Right ventricle myocardium superior (tissue), 1 donor: Measurements from ENCODE around the gene TTLL11. TPM values are rescaled to one million over a fixed set of nuclear protein-coding genes. Genes with fewer than 3 reads are reported as not detected.
A peak's percentile ranks its signal among the peaks of the same experiment; 100 is the strongest.
"Not testable (repeated sequence)": the region's sequence is repeated elsewhere in the genome, so short reads cannot be mapped to it uniquely, and the experiment has no call there.

ENCODE experiments used
- ATAC-seq: fragments of 200-7000 bp; cut with Tn5 transposase; one replicate; pipeline ENCODE4 v1.9.1; 2020; ENCODE audit warnings: mild to moderate bottlenecking; ENCODE audit not compliant: poor library complexity
- DNase-seq: peaks from one replicate; pipeline ENCODE4 v3.0.0-alpha.2; 2020
- intact Hi-C: fragments of 100-400 bp; cut with DNase I; formaldehyde crosslinking; loops from one replicate; pipeline ENCODE4 v1.11.2; 2022
- total RNA-seq: library from RNA; stranded (reverse); fragmentation: NEBNext Ultra II Directional; extraction: Animal tissue kit (Norgen Biotek cat#: 25700); gene quantifications from one replicate; pipeline ENCODE4 v1.2.1, GENCODE V29; 2021
- donor health status: DM: no; HTN: yes; CAD: no; lungs with severe emphysema.

TTLL11 gene
- total RNA-seq, 1 donor from 2014 or later = 5.0 TPM

DNA sequence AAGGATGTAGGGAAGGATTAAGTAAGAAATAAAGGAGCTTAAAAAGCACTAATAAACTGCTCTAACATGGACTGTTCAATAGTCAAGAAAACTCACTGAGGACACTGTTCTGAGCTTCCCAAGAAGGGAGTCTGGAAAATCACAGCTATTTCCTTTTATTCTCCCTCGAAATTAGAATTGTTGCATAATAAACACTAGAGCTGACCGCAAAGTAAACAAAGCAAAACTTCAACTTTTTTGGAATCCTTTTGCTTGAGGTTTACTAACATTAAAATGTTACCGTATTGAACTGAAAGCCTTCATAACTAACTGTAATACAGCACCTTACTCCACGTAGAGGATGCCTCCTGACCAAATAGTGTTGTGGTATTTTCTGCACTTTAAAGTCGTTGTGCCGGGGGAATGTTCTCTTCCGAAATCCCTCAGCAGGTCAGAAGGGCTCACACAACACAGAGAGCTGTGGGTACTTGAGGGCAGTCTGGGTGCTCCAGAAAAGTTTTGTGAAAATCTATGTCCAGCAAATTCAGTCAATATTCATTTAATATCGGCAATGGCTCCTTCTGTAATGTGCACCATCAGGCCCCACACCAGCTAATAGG is 59.2 kb downstream of the TTLL11 start:
- no peak for ATAC-seq
- no peak for DNase-seq
- intact Hi-C loops = no loop called here

DNA sequence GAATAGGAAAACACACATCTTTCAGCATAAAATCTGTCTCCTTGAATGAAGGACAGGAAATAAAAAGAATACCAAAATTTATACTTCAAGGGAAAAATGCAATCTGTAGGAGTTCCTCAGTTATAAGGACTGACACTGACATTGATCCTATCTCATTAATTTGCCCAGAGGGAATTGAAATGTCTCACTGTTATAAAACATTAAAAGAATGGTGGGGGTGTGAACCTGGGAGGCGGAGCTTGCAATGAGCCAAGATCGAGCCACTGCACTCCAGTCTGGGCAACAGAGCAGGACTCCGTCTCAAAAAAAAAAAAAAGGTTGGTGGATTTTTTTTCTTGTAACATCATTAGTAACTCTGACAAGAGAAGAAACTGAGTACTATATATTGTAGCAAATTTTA is 60.8 kb downstream of the TTLL11 start:
- intact Hi-C loops = no loop called here
- ATAC-seq (no peak), DNase-seq (no peak)

DNA sequence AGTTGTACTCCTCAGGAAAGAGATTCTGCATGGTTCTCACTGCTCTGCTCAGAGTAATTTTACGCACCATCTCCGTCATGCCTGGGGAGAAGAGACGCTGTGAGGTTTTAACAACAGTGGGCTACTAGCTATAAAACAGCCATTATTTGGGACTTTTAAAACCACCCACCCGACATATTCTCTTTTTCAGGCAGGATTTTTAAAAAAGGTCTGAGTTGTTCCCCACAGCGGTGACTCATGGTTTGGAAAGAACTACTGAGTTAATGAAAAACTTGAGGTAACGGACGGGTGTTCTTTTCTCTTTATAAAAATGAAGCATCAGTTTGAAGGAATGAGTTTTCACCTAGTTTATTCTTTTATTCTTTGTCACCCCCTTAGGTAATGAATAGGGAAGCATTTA is 61.3 kb downstream of the TTLL11 start:
- DNase-seq = no peak
- ATAC-seq = no peak
- intact Hi-C loops = no loop called here

DNA sequence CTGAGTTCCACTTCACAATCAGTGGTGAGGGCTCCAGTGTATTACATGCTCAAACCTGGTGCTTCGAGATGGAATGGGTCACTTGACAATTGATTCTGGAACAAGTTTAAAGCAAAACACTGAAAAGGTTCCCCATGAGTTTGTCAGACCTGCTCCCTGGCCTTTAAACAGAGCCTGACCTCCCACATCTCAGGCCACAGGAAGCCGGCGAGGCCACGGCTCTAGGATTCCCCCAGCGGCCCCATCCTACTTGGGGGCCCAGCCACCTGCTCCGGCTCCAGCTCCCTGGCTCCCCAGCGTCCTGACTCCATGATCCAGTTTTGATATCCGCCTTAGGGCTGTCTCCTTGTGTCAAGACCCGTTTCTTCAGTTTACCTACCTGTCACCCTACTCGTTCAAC is 62.0 kb downstream of the TTLL11 start:
- DNase-seq (no peak), ATAC-seq (no peak)
- intact Hi-C loops = no loop called here

DNA sequence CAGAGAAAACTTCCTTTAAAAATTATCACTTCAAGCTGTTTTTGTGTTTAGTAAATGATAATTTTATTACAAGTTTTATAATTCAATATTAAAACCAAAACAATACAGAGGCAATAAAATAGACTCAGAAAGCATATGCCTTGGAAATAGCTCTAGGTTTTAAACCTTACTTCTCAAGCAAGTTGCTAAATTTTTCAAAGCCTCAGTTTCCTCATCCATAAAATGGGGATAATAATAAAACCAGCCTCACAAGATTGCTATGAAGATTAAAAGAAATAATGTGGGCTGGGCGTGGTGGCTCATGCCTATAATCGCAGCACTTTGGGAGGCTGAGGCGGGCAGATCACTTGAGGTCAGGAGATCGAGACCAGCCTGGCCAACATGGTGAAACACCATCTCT is 62.8 kb downstream of the TTLL11 start:
- intact Hi-C loops = no loop called here
- DNase-seq (no peak), ATAC-seq (no peak)

DNA sequence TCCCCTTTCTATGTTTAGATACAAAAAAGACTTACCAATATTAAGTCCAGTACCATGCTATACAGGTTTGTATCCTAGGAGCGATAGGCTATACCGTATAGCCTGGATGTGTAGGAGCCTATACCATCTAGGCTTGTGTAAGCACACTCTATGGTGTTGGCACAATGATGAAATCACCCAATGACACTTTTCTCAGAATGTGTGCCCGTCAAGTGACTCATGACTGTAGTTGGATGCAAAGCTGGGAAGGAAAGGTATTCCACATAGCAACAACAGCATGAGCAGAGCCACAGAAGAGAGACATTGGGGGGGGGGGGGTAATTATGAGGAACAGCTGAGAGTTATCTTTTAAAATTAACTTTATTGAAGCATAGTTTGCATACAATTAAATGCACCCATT is 63.2 kb downstream of the TTLL11 start:
- intact Hi-C loops = no loop called here
- ATAC-seq (no peak), DNase-seq (no peak)

DNA sequence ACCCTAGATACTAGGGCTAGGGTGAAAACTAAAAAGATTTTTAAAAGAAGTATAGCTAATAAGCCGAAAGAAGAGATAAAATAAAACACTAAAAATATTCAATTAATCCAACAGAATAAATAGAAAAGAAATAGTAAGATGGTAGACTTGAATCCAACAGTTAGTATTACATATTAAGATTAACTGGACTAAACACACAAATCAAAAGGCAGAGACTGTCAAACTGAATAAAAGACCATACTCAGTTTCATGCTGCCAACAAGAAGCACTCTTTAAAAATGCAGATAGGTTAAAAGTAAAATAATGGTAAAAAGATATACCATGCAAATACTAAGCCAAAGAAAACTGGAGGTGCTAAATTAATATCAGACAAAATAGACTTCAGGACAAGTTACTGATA is 65.0 kb downstream of the TTLL11 start:
- intact Hi-C loops = no loop called here
- ATAC-seq = no peak

DNA sequence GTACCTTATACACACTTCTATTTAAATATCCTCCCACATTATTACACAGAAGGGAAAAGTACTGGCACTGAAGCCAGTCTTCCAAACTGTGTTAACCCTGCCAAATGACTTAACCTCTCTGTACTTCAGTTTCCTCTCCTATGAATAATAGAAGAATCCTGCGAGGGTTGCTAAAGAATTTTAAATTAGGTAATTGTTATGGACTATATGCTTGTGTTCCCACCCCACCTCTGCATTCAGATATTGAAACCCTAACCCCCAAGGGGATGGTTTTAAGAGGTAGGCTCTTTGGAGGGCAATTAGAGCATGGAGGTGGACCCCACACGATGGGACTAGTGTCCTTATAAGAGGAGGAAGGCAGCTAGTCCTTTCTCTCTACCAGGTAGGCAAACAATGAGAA is 72.7 kb downstream of the TTLL11 start:
- ATAC-seq = no peak
- intact Hi-C loops = no loop called here

More for the DNA sequence above, 65.0 kb downstream of the TTLL11 start:
- no peak for DNase-seq

DNA sequence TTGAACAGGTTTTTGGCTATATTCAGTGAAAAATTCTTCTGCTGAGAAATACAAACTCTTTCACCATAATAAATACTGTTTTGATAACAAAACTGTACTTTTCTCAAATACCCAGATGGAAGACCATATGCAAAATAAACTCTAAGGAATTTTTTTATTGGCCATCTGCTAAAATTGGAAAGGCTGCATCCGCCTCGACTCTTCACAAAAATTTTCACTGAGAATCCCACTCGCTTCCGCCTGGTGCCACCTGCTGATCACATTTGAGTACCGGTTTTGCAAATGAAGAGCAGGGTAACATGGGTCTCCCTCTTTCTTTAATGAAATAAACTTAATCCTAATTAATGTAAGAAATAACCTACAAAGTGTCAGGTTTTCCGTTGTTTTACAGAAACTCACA is 76.4 kb downstream of the TTLL11 start:
- no peak for ATAC-seq
- intact Hi-C loops = no loop called here
- no peak for DNase-seq

More for the DNA sequence above, 72.7 kb downstream of the TTLL11 start:
- no peak for DNase-seq

DNA sequence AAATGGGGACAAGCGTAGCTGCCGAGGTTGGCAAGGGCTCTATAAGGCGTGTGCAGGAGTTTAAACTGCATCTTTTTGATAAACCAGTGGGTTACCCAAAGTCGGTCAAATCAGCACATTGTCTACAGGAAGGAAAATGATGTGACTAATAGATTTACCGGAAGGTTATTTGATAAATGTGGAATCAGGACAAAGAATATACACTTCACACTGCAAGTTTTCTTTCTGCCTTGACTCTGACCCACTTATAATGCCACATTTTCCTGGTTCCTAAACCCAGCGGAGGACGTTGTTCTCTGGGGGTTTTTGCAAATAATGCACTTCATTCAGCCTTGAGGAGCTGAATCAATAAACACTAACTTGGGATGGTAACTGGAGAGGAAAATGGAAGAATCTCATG is 76.8 kb downstream of the TTLL11 start:
- DNase-seq (no peak), ATAC-seq (no peak)
- intact Hi-C loops = no loop called here

DNA sequence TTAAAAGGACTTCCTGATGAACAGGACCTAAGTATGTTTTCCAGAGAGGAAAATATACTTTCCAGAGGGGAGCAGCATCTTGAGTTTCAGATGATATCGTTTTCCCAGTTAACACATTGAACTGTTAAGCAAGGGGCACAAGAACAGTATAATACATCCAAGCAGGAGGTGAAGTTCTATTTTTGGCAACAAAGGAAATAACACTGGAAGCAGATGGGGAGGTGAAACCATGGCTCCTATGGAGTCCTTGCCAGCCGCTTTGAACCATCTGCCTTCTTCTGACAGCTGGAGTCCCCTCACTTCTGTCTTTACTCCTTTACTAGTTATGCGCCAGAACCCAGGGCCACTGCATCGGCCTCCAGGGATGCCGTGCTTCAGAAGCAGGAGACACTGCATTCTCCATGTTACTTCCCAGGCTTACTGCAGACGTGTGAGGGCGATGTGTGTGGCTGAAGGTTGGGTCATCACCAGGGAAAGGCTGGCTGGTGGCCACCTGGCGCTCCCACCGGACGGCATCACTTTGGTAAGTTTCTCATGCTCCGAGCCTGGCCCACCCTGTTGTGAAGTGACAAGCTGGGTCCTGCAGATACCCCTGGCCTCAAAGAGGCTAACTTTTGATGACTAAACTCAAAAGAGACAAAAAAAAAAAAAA is 77.8 kb downstream of the TTLL11 start:
- peak; percentile 45 for DNase-seq
- no peak for ATAC-seq
- intact Hi-C loops = no loop called here

DNA sequence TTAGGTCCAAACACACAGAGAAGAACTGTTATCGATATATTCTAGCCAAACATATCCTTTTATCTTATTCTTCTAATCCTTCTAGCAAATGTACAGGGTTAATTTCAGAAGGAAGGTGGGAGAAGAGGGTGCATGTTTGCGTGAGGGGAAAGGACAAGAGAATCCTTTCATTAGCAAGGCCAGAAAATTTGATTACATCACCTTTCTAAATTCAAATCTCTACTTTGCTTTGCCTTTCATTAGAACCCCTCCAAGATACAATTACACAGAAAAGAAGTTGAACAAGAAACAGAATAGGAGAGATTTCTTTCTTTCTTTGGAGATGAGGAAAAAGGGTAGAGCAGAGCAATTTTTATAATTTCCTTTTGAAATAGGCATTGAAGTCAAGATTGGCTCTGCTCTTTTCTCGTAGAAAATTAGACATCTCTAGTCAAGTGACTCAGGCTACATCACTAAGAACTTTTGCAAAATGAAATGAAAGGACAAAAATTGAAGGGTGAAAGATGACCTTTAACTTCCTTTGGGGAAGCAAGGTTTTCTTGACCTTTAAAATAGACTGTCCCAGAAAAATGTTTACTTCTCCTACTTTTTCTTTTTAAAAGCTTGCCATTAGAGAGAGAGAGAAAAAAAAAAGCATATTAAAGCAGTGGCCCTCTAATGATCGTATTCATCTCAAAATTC is 81.2 kb downstream of the TTLL11 start:
- no peak for DNase-seq
- intact Hi-C loops = no loop called here
- no peak for ATAC-seq

DNA sequence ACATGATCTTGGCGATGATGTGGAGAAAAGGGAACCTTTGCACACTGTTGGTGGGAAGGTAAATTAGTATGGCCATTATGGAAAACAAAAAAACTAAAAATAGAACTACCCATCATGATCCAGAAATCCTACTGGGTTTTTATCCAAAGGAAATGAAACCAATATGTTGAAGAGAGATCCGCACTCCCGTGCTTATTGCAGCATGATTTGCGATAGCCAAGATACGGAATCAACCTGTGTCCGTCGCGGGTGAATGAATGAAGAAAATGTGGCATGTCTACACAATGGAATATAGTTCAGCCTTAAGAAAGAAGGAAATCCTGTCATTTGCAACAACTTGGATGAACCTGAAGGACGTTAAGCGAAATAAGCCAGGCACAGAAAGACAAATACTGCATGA is 84.5 kb downstream of the TTLL11 start:
- DNase-seq (no peak), ATAC-seq (no peak)
- intact Hi-C loops = no loop called here

DNA sequence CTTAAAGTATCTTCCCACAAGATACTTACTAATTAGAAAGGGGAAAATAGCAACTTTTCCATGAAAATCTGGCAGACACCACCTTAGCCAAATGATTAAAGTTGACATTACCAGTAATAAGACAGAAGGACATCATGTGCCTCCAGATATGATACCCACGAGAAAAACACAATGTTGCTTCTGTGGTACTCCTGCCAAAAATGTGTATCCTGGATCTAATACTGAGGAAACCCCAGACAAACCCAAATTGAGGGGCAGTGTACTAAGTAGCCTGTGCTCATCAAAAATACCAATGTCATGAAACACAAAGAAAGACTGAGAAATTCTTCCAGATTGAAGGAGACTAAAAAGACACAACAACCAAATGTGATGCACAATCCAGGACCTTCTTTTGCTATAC is 85.3 kb downstream of the TTLL11 start:
- no peak for ATAC-seq
- intact Hi-C loops = no loop called here
- no peak for DNase-seq

DNA sequence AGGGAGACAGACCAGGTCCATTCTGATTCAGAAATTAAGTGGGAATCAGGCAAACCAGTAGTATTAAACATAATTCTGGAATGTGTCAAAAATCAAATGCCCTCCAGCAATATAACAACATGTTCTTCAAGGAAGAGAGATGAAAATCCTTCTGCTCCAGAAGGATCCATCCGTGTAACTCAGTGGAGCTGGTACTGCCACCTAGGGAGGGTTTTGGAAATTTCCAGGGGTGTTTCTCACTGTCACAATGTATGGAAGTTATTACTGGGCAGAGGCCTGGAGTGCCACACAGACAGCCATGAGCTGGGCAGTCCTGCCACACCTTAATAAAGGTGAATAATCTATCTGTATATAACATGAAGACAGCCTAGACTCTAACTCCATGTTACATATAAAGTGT is 87.5 kb downstream of the TTLL11 start:
- no peak for DNase-seq
- intact Hi-C loops = no loop called here
- no peak for ATAC-seq

DNA sequence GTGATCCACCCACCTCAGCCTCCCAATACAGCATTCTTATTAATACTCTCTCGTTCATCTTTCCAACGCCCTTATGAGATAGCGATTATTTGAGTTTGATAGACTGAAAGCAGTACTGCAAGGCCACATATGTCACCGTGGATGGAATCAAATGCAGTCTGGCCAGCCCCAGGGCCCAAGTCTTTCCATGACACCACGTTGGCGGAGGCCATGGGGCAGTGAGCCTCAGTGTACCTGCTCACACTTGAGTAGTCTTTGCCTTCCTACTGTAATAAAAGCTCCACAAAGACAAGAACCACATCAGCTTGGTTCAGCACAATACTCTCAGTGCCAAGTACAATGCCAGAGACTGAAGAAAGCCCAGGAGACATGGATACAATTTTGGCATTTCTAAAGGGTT is 88.5 kb downstream of the TTLL11 start:
- DNase-seq (no peak), ATAC-seq (no peak)
- intact Hi-C loops = no loop called here

DNA sequence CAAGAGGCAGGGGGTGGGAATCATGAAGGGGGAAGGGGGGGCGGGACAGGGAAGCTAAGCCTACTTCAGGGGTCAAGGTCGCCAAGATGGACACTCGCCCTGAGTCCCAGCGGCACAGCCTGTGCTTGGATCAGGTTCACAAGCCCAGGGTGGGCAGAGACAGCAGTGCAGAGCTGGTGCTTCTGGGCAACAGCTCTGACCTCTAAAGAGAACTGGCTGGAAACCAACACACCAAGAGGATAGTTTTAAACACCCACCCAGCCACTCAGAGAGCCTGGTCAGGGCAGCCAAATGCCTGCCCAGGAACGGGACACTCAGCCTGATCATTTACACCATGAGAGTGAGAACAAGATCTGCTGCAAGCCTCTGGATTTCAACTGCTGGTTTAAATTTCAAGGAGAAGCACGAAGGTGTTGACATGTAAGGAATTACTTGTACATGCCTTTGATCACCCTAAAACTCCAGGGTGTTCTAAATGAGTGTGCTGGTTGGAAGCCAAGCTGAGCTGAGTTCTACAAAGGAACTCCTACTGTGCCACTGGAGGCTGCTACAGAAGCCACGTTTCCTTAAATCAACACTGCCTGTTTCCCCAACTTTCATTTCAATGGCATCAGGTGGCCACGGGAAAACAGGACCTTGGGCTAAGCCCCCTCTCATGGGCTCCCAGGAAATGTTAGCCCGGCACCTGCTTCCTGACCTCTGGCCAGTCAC is 91.5 kb downstream of the TTLL11 start:
- intact Hi-C loops = no loop called here
- ATAC-seq = peak; percentile 90
- peak; percentile 77 for DNase-seq

DNA sequence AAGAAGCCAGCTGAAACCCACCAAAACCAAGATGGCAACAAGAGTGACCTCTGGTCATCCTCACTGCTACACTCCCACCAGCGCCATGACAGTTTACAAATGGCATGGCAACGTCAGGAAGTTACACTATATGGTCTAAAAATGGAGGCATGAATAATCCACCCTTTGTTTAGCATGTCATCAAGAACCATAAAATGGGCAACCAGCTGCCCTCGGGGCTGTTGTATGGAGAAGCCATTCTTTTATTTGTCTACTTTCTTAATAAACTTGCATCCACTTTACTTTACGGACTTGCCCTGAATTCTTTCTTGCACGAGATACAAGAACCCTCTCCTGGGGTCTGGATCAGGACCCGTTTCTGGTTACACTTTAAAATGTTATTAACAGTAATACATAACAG is 92.6 kb downstream of the TTLL11 start:
- not testable (repeated sequence) for ATAC-seq, DNase-seq

DNA sequence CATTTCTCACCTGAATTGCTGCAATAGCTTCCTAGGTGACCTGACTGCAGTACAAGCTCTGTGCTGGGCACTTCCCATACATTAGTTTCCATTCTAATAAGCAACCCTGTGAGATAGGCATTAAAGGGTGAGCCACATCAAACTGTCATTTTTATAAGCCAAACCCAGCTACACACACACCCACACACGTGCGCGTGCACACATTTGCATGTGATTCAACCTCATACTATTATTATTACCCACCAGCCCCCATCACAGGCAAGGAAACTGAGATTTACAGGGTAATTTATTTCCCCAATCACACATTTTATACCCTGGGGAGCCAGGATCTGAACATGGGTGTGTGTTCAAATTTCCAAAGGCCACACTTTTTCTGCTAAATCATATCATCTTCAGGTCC is 93.6 kb downstream of the TTLL11 start:
- intact Hi-C loops = loop anchor here (10.0 kb wide), 1 partner anchor 245 kb away; no protein-coding TSS in a partner anchor
- ATAC-seq = no peak
- no peak for DNase-seq

More for the DNA sequence above, 92.6 kb downstream of the TTLL11 start:
- intact Hi-C loops = not testable (repeated sequence)
